Dendritic cell treated with granulocyte-macrophage colony-stimulating factor and Interleukin-4, amounts not matched to agents 40 ng/mL and 50 ng/mL, for 4 days (primary cell): ENCODE results near the gene LPAR5.

ENCODE experiments used
- H3K27ac Mint-ChIP-seq: one replicate; pipeline ENCODE4 v1.8.0; 2022; ENCODE audit warnings: mild to moderate bottlenecking, mixed read lengths
- H3K27me3 Mint-ChIP-seq: one replicate; pipeline ENCODE4 v1.8.0; 2022; ENCODE audit warnings: mild to moderate bottlenecking, mixed read lengths
- H3K36me3 Mint-ChIP-seq: one replicate; pipeline ENCODE4 v1.8.0; 2022; ENCODE audit warnings: low read depth, mixed read lengths
- H3K4me1 Mint-ChIP-seq: one replicate; pipeline ENCODE4 v1.8.0; 2022; ENCODE audit warnings: low read depth, mixed read lengths
- H3K4me3 Mint-ChIP-seq: one replicate; pipeline ENCODE4 v1.8.0; 2022; ENCODE audit warnings: mild to moderate bottlenecking, moderate library complexity, mixed read lengths
- H3K9me3 Mint-ChIP-seq: one replicate; pipeline ENCODE4 v1.8.0; 2022; ENCODE audit warnings: mixed read lengths
- intact Hi-C: fragments of 100-400 bp; cut with micrococcal nuclease; formaldehyde crosslinking; loops from one replicate; pipeline ENCODE4 v1.15.0; 2022

Gene LPAR5

GRCh38 chr12:6635856-6636531, at the start of gene LPAR5:
LPAR5 (minus strand) TSS chr12:6635959; CDS start chr12:6621248, 14,711 bp downstream.
- Mint-ChIP-seq H3K9me3 (no peaks in the 10 kb centered on the region), H3K4me1 (peaks cover 85% of the 10 kb centered on the region)
- intact Hi-C loops = no loop called here

GRCh38 chr12:6684609-6685008, 48.9 kb upstream of the LPAR5 start:
- Mint-ChIP-seq H3K27me3 (no peaks in the 10 kb centered on the region), H3K36me3 (peaks cover 93% of the 10 kb centered on the region), H3K27ac (no peak overlapping the region), H3K4me3 (no peak overlapping the region), H3K9me3 (no peaks in the 10 kb centered on the region), H3K4me1 (peaks cover 52% of the 10 kb centered on the region)
- intact Hi-C loops = loop anchor here (1.0 to 5.0 kb wide), 2 partner anchors 67 to 143 kb away; partner anchors contain the start of gene P3H3

More at GRCh38 chr12:6635856-6636531, at the start of gene LPAR5:
- Mint-ChIP-seq H3K36me3 (no peaks in the 10 kb centered on the region), H3K4me3 (peak within 1 kb of the TSS; percentile 44), H3K27me3 (peaks cover 3% of the 10 kb centered on the region), H3K27ac (peak within 1 kb of the TSS; percentile 85)

GRCh38 chr12:6676962-6677361, 41.2 kb upstream of the LPAR5 start:
- H3K27me3 Mint-ChIP-seq = no peaks in the 10 kb centered on the region
- peaks cover 10% of the 10 kb centered on the region for H3K4me1 Mint-ChIP-seq
- H3K27ac Mint-ChIP-seq = no peak overlapping the region
- no peak overlapping the region for H3K4me3 Mint-ChIP-seq
- peaks cover 97% of the 10 kb centered on the region for H3K36me3 Mint-ChIP-seq
- H3K9me3 Mint-ChIP-seq = no peaks in the 10 kb centered on the region
- intact Hi-C loops = no loop called here

GRCh38 chr12:6672143-6672542, 36.4 kb upstream of the LPAR5 start:
- Mint-ChIP-seq H3K27ac (no peak overlapping the region), H3K9me3 (no peaks in the 10 kb centered on the region)
- intact Hi-C loops = no loop called here

GRCh38 chr12:6667559-6668210, 31.9 kb upstream of the LPAR5 start:
- intact Hi-C loops = no loop called here
- no peaks in the 10 kb centered on the region for H3K27me3 Mint-ChIP-seq
- peak overlapping the region; percentile 58 for H3K27ac Mint-ChIP-seq
- H3K36me3 Mint-ChIP-seq = peaks cover 76% of the 10 kb centered on the region
- H3K4me1 Mint-ChIP-seq = peaks cover 8% of the 10 kb centered on the region
- H3K9me3 Mint-ChIP-seq = no peaks in the 10 kb centered on the region
- no peak overlapping the region for H3K4me3 Mint-ChIP-seq

More at GRCh38 chr12:6672143-6672542, 36.4 kb upstream of the LPAR5 start:
- Mint-ChIP-seq H3K4me3 (no peak overlapping the region), H3K27me3 (no peaks in the 10 kb centered on the region), H3K36me3 (peaks cover 98% of the 10 kb centered on the region), H3K4me1 (no peaks in the 10 kb centered on the region)

- Mint-ChIP-seq H3K9me3 (no peaks in the 10 kb centered on the region), H3K4me3 (no peak overlapping the region), H3K36me3 (peaks cover 63% of the 10 kb centered on the region), H3K27ac (no peak overlapping the region), H3K27me3 (no peaks in the 10 kb centered on the region), H3K4me1 (peaks cover 17% of the 10 kb centered on the region)
- intact Hi-C loops = no loop called here
Observed at GRCh38 chr12:6666211-6666610, 30.5 kb upstream of the LPAR5 start.

- Mint-ChIP-seq H3K4me3 (no peak overlapping the region), H3K27me3 (no peaks in the 10 kb centered on the region), H3K4me1 (peaks cover 17% of the 10 kb centered on the region), H3K36me3 (peaks cover 53% of the 10 kb centered on the region), H3K27ac (peak overlapping the region; percentile 88), H3K9me3 (no peaks in the 10 kb centered on the region)
- intact Hi-C loops = loop anchor here (5.0 kb wide), 1 partner anchor 173 kb away; the partner anchor contains the start of genes MRPL51 and NCAPD2
Observed at GRCh38 chr12:6664902-6665301, 29.1 kb upstream of the LPAR5 start.

- H3K4me3 Mint-ChIP-seq = peak within 1 kb of the TSS; percentile 90
- no peaks in the 10 kb centered on the region for H3K27me3 Mint-ChIP-seq
- H3K4me1 Mint-ChIP-seq = peaks cover 25% of the 10 kb centered on the region
- peak within 1 kb of the TSS; percentile 88 for H3K27ac Mint-ChIP-seq
- H3K36me3 Mint-ChIP-seq = peaks cover 53% of the 10 kb centered on the region
- no peaks in the 10 kb centered on the region for H3K9me3 Mint-ChIP-seq
- intact Hi-C loops = loop anchor here (1.0 to 5.0 kb wide), 4 partner anchors 18 to 189 kb away; partner anchors contain the start of genes MRPL51, NCAPD2, USP5 and ZNF384
Observed at GRCh38 chr12:6662906-6663742, 27.4 kb upstream of the LPAR5 start, which contains the start of gene ING4. ING4 (minus strand) TSS chr12:6663119; CDS start chr12:6663101, 18 bp downstream.

GRCh38 chr12:6662602-6662905, 26.8 kb upstream of the LPAR5 start:
- H3K27ac Mint-ChIP-seq = peak overlapping the region; percentile 88
- peaks cover 25% of the 10 kb centered on the region for H3K4me1 Mint-ChIP-seq
- intact Hi-C loops = loop anchor here (2.0 to 5.0 kb wide), 2 partner anchors 18 to 170 kb away; partner anchors contain the start of genes MRPL51 and NCAPD2
- H3K4me3 Mint-ChIP-seq = peak overlapping the region; percentile 90
- no peaks in the 10 kb centered on the region for H3K9me3 Mint-ChIP-seq
- H3K27me3 Mint-ChIP-seq = no peaks in the 10 kb centered on the region
- peaks cover 53% of the 10 kb centered on the region for H3K36me3 Mint-ChIP-seq

GRCh38 chr12:6653987-6654386, 18.2 kb upstream of the LPAR5 start:
- Mint-ChIP-seq H3K36me3 (peaks cover 94% of the 10 kb centered on the region), H3K27ac (no peak overlapping the region)

GRCh38 chr12:6653342-6653741, 17.6 kb upstream of the LPAR5 start:
- peaks cover 12% of the 10 kb centered on the region for H3K4me1 Mint-ChIP-seq
- peaks cover 94% of the 10 kb centered on the region for H3K36me3 Mint-ChIP-seq
- intact Hi-C loops = no loop called here
- H3K4me3 Mint-ChIP-seq = no peak overlapping the region
- H3K27ac Mint-ChIP-seq = no peak overlapping the region
- H3K9me3 Mint-ChIP-seq = no peaks in the 10 kb centered on the region
- no peaks in the 10 kb centered on the region for H3K27me3 Mint-ChIP-seq

More at GRCh38 chr12:6653987-6654386, 18.2 kb upstream of the LPAR5 start:
- Mint-ChIP-seq H3K9me3 (no peaks in the 10 kb centered on the region), H3K27me3 (no peaks in the 10 kb centered on the region), H3K4me1 (peaks cover 18% of the 10 kb centered on the region), H3K4me3 (no peak overlapping the region)
- intact Hi-C loops = no loop called here

GRCh38 chr12:6652391-6652790, 16.6 kb upstream of the LPAR5 start:
- peaks cover 91% of the 10 kb centered on the region for H3K36me3 Mint-ChIP-seq
- H3K4me3 Mint-ChIP-seq = no peak overlapping the region
- H3K9me3 Mint-ChIP-seq = no peaks in the 10 kb centered on the region
- peaks cover 16% of the 10 kb centered on the region for H3K4me1 Mint-ChIP-seq
- H3K27me3 Mint-ChIP-seq = no peaks in the 10 kb centered on the region
- intact Hi-C loops = no loop called here
- H3K27ac Mint-ChIP-seq = peak overlapping the region; percentile 54

- Mint-ChIP-seq H3K27me3 (no peaks in the 10 kb centered on the region), H3K4me1 (peaks cover 28% of the 10 kb centered on the region), H3K36me3 (peaks cover 86% of the 10 kb centered on the region), H3K9me3 (no peaks in the 10 kb centered on the region), H3K27ac (no peak overlapping the region), H3K4me3 (no peak overlapping the region)
- intact Hi-C loops = no loop called here
Observed at GRCh38 chr12:6650832-6651231, 15.1 kb upstream of the LPAR5 start.
